Stimulated activated CD8-positive, alpha-beta memory T cell treated with anti-CD3 and anti-CD28 coated beads, Interleukin-7, amount 100 ng/mL, for 48 hours (primary cell): ENCODE data around the gene XRCC3.

Source experiments
- DNase-seq, 2 donors: peaks; one replicate each; pipeline ENCODE4 v3.0.0-alpha.2; 2020; ENCODE audit warnings: low read depth in 1 of 2; ENCODE audit errors: extremely low read depth in 1 of 2

The XRCC3 gene

GRCh38 chr14:103707329-103708263 lies 7.7 kb downstream of the XRCC3 start:
- DNase-seq: no peak

- DNase-seq: no peak
These were observed 8.5 kb downstream of the XRCC3 start for GRCh38 chr14:103706551-103707328.

- no peak for DNase-seq
These were observed 9.6 kb downstream of the XRCC3 start for GRCh38 chr14:103705504-103706284.

GRCh38 chr14:103705118-103705503 lies 10.1 kb downstream of the XRCC3 start:
- DNase-seq: no peak

- DNase-seq: no peak
These were observed 10.5 kb downstream of the XRCC3 start for GRCh38 chr14:103704708-103705107.

GRCh38 chr14:103703433-103704385 lies 11.5 kb downstream of the XRCC3 start:
- no peak for DNase-seq

GRCh38 chr14:103702497-103703432 lies 12.5 kb downstream of the XRCC3 start:
- no peak for DNase-seq

- DNase-seq: no peak
These were observed 13.2 kb downstream of the XRCC3 start for GRCh38 chr14:103702095-103702494.

GRCh38 chr14:103700753-103701490 lies 14.3 kb downstream of the XRCC3 start:
- DNase-seq: no peak

- no peak for DNase-seq
These were observed 15.1 kb downstream of the XRCC3 start for GRCh38 chr14:103699901-103700752.

GRCh38 chr14:103699261-103699661 lies 16.0 kb downstream of the XRCC3 start:
- no peak for DNase-seq

GRCh38 chr14:103698380-103699260 lies 16.6 kb downstream of the XRCC3 start:
- no peak for DNase-seq

- DNase-seq: no peak
These were observed 17.5 kb downstream of the XRCC3 start for GRCh38 chr14:103697603-103698379.

- no peak for DNase-seq
These were observed 18.0 kb downstream of the XRCC3 start for GRCh38 chr14:103697206-103697602.

GRCh38 chr14:103696466-103697071 lies 18.7 kb downstream of the XRCC3 start:
- DNase-seq: no peak
